ENCODE results near the gene DDX47.
"Not testable (repeated sequence)": the region's sequence is repeated elsewhere in the genome, so short reads cannot be mapped to it uniquely, and the experiment has no call there.

The DDX47 gene

GRCh38 chr12:12871587-12872138, 58.5 kb downstream of the DDX47 start:
- no peak for DNase-seq

GRCh38 chr12:12872139-12872933, 59.2 kb downstream of the DDX47 start:
- DNase-seq = no peak

GRCh38 chr12:12872934-12873275, 59.8 kb downstream of the DDX47 start:
- no peak for DNase-seq

DNA sequence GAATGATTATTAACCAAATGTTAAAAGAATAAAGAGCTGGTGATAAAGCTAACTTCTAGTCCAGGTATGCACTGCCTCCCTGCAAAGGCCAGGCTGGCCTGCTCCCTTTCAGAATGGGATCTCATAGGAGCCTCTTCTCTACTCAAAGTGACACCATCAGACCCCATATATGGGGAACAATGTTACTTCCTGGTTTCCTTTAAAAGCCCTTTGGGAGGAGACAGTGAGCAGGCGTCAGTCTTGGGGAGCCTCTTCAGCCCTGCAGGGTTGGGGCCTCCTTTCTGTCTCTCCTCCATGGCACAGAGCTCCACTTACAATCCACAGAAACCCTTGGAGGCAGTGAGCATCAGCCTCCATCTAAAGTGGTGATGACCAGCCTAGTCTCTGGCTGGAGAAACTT, 60.9 kb downstream of the DDX47 start:
- no peak for DNase-seq

- not testable (repeated sequence) for DNase-seq
These were observed 62.2 kb downstream of the DDX47 start for GRCh38 chr12:12875301-12875700.

DNA sequence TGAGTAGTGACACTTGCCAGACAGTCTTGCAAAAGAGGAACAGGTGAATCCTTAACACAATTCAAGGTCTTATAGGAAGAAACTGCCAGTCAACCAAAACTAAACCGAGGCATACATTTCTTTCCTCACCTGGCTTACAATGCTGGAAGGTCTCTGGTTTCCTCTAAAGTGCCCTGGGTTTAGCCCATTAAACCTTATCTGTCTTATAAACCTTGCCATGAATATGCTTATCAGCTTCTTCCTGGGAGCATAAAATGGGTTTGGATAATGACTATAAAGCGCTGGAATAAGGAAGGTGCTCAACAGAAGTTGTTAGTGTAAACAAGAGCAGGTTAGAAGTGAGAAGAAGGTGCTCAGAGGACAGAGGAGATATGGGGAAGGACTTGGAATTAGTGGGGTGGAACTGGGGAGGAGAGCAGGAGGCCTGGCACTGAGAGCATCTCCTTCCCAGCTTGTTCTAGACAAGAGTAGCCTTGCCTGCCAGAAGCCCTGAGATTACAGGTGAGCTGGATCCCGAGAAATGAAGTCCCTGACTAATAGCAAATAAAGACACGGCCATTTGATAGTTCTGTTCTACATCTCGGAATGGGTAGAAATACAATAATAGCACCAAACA, 64.1 kb downstream of the DDX47 start:
- DNase-seq = no peak

- no peak for DNase-seq
These were observed 64.8 kb downstream of the DDX47 start for GRCh38 chr12:12877781-12878455.

Data from anterior cingulate cortex (tissue), 58 donors.